ENCODE results near the gene AAK1.

GRCh38 chr2:69582582-69583176 is 60.9 kb downstream of the AAK1 start:
- TF ChIP-seq SPI1 (IDR thresholded peaks at IDR 0.05; ENCODE audit: borderline replicate concordance, insufficient read depth, low read depth, low read length): no peak
- TF ChIP-seq BCLAF1 (IDR thresholded peaks at IDR 0.05): no peak
- TF ChIP-seq CEBPB (IDR thresholded peaks at IDR 0.05; ENCODE audit: borderline replicate concordance in 1 of 2, low read depth in 2 of 2, low read length in 2 of 2): no peak
- no peak for TF ChIP-seq KLF5 (IDR thresholded peaks at IDR 0.05; ENCODE audit: partially characterized antibody)
- TF ChIP-seq, protein P1, sequence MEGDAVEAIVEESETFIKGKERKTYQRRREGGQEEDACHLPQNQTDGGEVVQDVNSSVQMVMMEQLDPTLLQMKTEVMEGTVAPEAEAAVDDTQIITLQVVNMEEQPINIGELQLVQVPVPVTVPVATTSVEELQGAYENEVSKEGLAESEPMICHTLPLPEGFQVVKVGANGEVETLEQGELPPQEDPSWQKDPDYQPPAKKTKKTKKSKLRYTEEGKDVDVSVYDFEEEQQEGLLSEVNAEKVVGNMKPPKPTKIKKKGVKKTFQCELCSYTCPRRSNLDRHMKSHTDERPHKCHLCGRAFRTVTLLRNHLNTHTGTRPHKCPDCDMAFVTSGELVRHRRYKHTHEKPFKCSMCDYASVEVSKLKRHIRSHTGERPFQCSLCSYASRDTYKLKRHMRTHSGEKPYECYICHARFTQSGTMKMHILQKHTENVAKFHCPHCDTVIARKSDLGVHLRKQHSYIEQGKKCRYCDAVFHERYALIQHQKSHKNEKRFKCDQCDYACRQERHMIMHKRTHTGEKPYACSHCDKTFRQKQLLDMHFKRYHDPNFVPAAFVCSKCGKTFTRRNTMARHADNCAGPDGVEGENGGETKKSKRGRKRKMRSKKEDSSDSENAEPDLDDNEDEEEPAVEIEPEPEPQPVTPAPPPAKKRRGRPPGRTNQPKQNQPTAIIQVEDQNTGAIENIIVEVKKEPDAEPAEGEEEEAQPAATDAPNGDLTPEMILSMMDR (IDR thresholded peaks at IDR 0.05 in 2 of 3, conservative IDR thresholded peaks at IDR 0.05 in 1 of 3; ENCODE audit: control insufficient read depth in 2 of 3, extremely low read depth in 1 of 3, insufficient read depth in 1 of 3, low read depth in 3 of 3, low read length in 3 of 3): no peak
- no peak for TF ChIP-seq REST (IDR thresholded peaks at IDR 0.05; ENCODE audit: low read depth, low read length)
- TF ChIP-seq RCOR1 (conservative IDR thresholded peaks at IDR 0.05; ENCODE audit: low read depth, low read length): no peak
- TF ChIP-seq STAT1 (conservative IDR thresholded peaks at IDR 0.05): no peak
- no peak for TF ChIP-seq POLR2AphosphoS2 (IDR thresholded peaks at IDR 0.05; ENCODE audit: low read depth, low read length)

Measured in GM12878 (cell line).